Measurements from ENCODE around the gene FAT1. TPM values are rescaled to one million over a fixed set of nuclear protein-coding genes. Genes with fewer than 3 reads are reported as not detected.
A peak's percentile ranks its signal among the peaks of the same experiment; 100 is the strongest.

The FAT1 gene
- total and polyA plus RNA-seq, 8 donors = 8.2 to 272 (median 60.4) TPM

DNA sequence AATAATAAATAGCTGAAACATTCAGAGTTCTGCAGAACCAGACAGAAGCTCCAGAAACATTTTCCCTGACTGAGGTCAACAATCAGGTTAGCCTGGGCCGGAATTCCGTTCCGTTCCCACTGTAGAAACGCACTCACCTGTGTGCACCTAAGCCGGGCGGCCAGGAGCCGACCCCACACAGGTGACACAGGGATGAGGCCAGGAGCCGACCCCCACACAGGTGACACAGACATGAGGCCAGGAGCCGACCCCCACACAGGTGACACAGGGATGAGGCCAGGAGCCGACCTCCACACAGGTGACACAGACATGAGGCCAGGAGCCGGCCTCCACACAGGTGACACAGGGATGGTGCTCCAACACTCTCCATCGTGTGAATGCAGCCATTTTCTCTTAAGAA lies 21.9 kb downstream of the FAT1 start:
- TF ChIP-seq POLR2AphosphoS5 (IDR thresholded peaks at IDR 0.05) (no peak), POLR2A (IDR thresholded peaks at IDR 0.05) (no peak), EP300 (IDR thresholded peaks at IDR 0.05) (no peak)
- TF ChIP-seq, protein P1, sequence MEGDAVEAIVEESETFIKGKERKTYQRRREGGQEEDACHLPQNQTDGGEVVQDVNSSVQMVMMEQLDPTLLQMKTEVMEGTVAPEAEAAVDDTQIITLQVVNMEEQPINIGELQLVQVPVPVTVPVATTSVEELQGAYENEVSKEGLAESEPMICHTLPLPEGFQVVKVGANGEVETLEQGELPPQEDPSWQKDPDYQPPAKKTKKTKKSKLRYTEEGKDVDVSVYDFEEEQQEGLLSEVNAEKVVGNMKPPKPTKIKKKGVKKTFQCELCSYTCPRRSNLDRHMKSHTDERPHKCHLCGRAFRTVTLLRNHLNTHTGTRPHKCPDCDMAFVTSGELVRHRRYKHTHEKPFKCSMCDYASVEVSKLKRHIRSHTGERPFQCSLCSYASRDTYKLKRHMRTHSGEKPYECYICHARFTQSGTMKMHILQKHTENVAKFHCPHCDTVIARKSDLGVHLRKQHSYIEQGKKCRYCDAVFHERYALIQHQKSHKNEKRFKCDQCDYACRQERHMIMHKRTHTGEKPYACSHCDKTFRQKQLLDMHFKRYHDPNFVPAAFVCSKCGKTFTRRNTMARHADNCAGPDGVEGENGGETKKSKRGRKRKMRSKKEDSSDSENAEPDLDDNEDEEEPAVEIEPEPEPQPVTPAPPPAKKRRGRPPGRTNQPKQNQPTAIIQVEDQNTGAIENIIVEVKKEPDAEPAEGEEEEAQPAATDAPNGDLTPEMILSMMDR (IDR thresholded peaks at IDR 0.05) = no peak
- DNase-seq = no peak
- WGBS, 5 donors = 45 to 70% (median 55%) methylated on average over 6 to 12 of the region's 12 CpGs
- intact Hi-C loops (cut with DNase I; ENCODE audit: low total_unique reads) = no loop called here
- peaks cover 23 to 80% (median 49%) of the 10 kb centered on the region in 4 donors for H3K4me1 ChIP-seq
- H3K4me3 ChIP-seq = no peak overlapping the region
- no peaks in the 10 kb centered on the region for H3K27me3 ChIP-seq
- H3K36me3 ChIP-seq = peaks cover under 1 to 4% (median 2%) of the 10 kb centered on the region in 4 donors
- H3K27ac ChIP-seq = peak overlapping the region; percentile 64 to 77 (median 70)
- H3K9me3 ChIP-seq = no peaks in the 10 kb centered on the region

DNA sequence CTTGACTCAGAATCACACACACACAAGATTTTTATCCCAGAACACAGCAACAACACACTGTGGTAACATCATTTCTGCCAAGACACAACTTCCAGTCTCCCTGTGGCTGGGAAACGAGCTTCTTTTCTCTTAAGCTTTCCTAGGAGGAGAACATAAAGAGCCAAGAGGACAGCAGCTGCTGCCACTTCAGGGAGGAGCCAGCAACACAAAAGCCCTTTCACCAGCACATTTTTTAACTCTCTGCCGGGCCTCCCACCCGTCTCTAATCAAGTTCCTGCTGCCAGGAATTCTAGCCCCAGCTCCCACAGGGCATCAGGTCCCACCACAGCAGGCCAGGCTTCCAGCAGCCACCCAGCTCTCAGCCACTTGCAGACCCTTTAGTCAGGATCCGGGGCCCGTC lies 22.4 kb downstream of the FAT1 start:
- Histone ChIP-seq H3K36me3 (no peaks in the 10 kb centered on the region), H3K27ac (peak overlapping the region; percentile 64 to 77 (median 70)), H3K9me3 (no peaks in the 10 kb centered on the region), H3K27me3 (no peaks in the 10 kb centered on the region), H3K4me1 (peaks cover 23 to 83% (median 51%) of the 10 kb centered on the region in 4 donors), H3K4me3 (peak overlapping the region in 1 of 4 donors; percentile 4)
- peak in 1 of 2 donors; percentile 79 for DNase-seq
- intact Hi-C loops (cut with DNase I; ENCODE audit: low total_unique reads) = no loop called here
- WGBS, 5 donors = 2 to 25% (median 21%) methylated on average over 5 of the region's 5 CpGs
- TF ChIP-seq POLR2AphosphoS5 (IDR thresholded peaks at IDR 0.05) (no peak), EP300 (IDR thresholded peaks at IDR 0.05) (no peak), POLR2A (IDR thresholded peaks at IDR 0.05) (no peak)
- TF ChIP-seq, protein P1 (IDR thresholded peaks at IDR 0.05) = no peak

DNA sequence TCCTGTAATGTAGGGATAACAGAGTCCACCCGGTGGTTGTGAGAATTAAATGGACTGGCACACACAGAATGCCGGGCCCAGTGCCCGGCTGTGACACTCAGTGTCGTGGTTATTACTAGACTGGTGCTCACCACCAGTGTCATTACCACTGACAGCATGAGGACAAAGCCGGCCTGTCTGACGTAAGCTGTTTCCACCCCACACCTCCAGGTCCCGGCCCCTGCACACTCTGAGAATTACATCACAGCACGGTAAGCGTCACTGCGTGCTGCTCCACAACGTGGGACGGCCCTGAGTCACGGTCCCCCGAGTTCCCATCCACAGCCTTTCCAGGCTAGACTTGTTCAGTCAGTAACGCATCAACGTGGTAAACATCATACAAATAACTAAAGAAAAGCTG lies 22.9 kb downstream of the FAT1 start:
- TF ChIP-seq EP300 (IDR thresholded peaks at IDR 0.05) (peak; percentile 66), POLR2A (IDR thresholded peaks at IDR 0.05) (no peak), POLR2AphosphoS5 (IDR thresholded peaks at IDR 0.05) (peak in 1 of 3 donors; percentile 27)
- TF ChIP-seq, protein P1 (IDR thresholded peaks at IDR 0.05) = no peak
- 52 to 65% (median 60%) methylated on average over 16 of the region's 16 CpGs for WGBS, 5 donors
- intact Hi-C loops (cut with DNase I; ENCODE audit: low total_unique reads) = no loop called here
- no peak for DNase-seq
- no peaks in the 10 kb centered on the region for H3K9me3 ChIP-seq
- peak overlapping the region; percentile 2 to 77 (median 68) for H3K27ac ChIP-seq
- H3K36me3 ChIP-seq = no peaks in the 10 kb centered on the region
- peaks cover 28 to 83% (median 54%) of the 10 kb centered on the region in 4 donors for H3K4me1 ChIP-seq
- H3K27me3 ChIP-seq = no peaks in the 10 kb centered on the region
- H3K4me3 ChIP-seq = no peak overlapping the region

DNA sequence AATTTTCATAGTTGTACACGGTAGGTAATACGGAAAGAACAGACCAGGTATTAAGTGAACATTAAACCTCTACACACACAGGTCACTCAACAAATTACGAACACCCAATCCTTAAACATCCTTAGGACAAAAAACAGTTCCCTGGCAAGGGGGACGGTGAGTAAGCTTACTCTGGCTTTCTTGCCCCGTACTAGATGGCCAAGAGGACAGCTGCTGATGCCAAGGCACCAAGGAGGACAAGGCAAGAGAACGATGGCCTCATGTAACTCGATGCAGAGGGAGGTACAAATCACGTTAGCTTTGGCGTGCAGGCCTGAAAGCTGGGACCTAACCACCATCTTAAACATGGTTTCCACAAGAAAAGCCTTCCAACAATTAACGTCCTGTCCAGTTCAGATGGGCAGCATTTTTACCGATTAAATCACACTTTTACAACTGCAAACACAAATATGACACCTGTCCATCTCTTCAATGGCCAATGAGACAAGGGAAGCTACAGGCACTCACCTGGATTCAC lies 23.7 kb downstream of the FAT1 start:
- Histone ChIP-seq H3K9me3 (no peaks in the 10 kb centered on the region), H3K27me3 (no peaks in the 10 kb centered on the region), H3K4me3 (no peak overlapping the region), H3K27ac (peak overlapping the region; percentile 18 to 77 (median 64)), H3K36me3 (no peaks in the 10 kb centered on the region), H3K4me1 (peaks cover 25 to 82% (median 53%) of the 10 kb centered on the region in 4 donors)
- no peak for DNase-seq
- TF ChIP-seq, protein P1 (IDR thresholded peaks at IDR 0.05) = no peak
- no peak for TF ChIP-seq POLR2AphosphoS5 (IDR thresholded peaks at IDR 0.05)
- no peak for TF ChIP-seq POLR2A (IDR thresholded peaks at IDR 0.05)
- TF ChIP-seq EP300 (IDR thresholded peaks at IDR 0.05) = no peak
- WGBS, 5 donors = 78 to 83% (median 81%) methylated on average over 11 of the region's 11 CpGs
- intact Hi-C loops (cut with DNase I; ENCODE audit: low total_unique reads) = no loop called here
